Fibroblast of lung (primary cell): ENCODE results near the gene GPC3. TPM values are rescaled to one million over a fixed set of nuclear protein-coding genes. Genes with fewer than 3 reads are reported as not detected.
"Not testable (repeated sequence)": the region's sequence is repeated elsewhere in the genome, so short reads cannot be mapped to it uniquely, and the experiment has no call there.

Experiments used
- DNase-seq, 2 donors: peaks; one replicate each; pipeline versions ENCODE4 v3.0.0 to v3.0.0-alpha.2; 2010; ENCODE audit warnings: low read depth in 2 of 2
- H2AFZ ChIP-seq: 2 replicates; pipeline ENCODE4 v1.5.1; 2012; ENCODE audit warnings: low read length, control low read depth, inconsistent platforms
- H3K27ac ChIP-seq: 2 replicates; pipeline ENCODE4 v1.5.1; 2011; ENCODE audit warnings: low read length, control low read depth; ENCODE audit not compliant: insufficient read depth
- H3K27me3 ChIP-seq: 2 replicates; pipeline ENCODE4 v1.5.1; 2011; ENCODE audit warnings: mild to moderate bottlenecking, low read length; ENCODE audit not compliant: control insufficient read depth, insufficient read depth
- H3K36me3 ChIP-seq: 2 replicates; pipeline ENCODE4 v1.5.1; 2011; ENCODE audit warnings: low read length; ENCODE audit not compliant: control insufficient read depth, insufficient read depth
- H3K4me1 ChIP-seq: 2 replicates; pipeline ENCODE4 v1.5.1; 2011; ENCODE audit warnings: low read length; ENCODE audit not compliant: control insufficient read depth, insufficient read depth; ENCODE audit errors: extremely low read depth
- H3K4me2 ChIP-seq: 2 replicates; pipeline ENCODE4 v1.5.1; 2011; ENCODE audit warnings: low read length, control low read depth; ENCODE audit not compliant: insufficient read depth; ENCODE audit errors: extremely low read depth
- H3K4me3 ChIP-seq, 4 experiments: fragments of 200-600 bp in 1 of 4; sonication (generic) in 1 of 4; replicated peaks in 1 of 4; 2 replicates each; pipeline ENCODE4 v1.5.1; 2011 to 2016; ENCODE audit warnings: low read length in 4 of 4, low read depth in 3 of 4, mild to moderate bottlenecking in 3 of 4, control low read depth in 2 of 4, inconsistent platforms in 1 of 4, mixed read lengths in 1 of 4; ENCODE audit not compliant: insufficient read depth in 1 of 4; ENCODE audit errors: control extremely low read depth in 1 of 4
- H3K79me2 ChIP-seq: 2 replicates; pipeline ENCODE4 v1.5.1; 2012; ENCODE audit warnings: mild to moderate bottlenecking, low read length, inconsistent platforms; ENCODE audit not compliant: control insufficient read depth, insufficient read depth
- H3K9ac ChIP-seq: 2 replicates; pipeline ENCODE4 v1.5.1; 2011; ENCODE audit warnings: mild to moderate bottlenecking, low read length, control low read depth; ENCODE audit not compliant: insufficient read depth
- H3K9me3 ChIP-seq: 2 replicates; pipeline ENCODE4 v1.5.1; 2012; ENCODE audit warnings: low read depth, low read length; ENCODE audit not compliant: control insufficient read depth, insufficient read depth
- H4K20me1 ChIP-seq: 2 replicates; pipeline ENCODE4 v1.5.1; 2011; ENCODE audit warnings: low read length; ENCODE audit not compliant: control insufficient read depth, insufficient read depth; ENCODE audit errors: extremely low read depth
- CTCF ChIP-seq, 2 donors: IDR thresholded peaks in 1 of 2; conservative IDR thresholded peaks in 1 of 2; 1 replicate in 1 of 2; 2 replicates in 1 of 2; pipeline ENCODE4 v1.5.1; 2011 to 2012; ENCODE audit warnings: low read length in 2 of 2, control low read depth in 1 of 2, inconsistent platforms in 1 of 2, low read depth in 1 of 2, mild to moderate bottlenecking in 1 of 2
- EZH2 ChIP-seq: IDR thresholded peaks from 2 replicates; pipeline ENCODE4 v1.5.1; 2012; ENCODE audit warnings: low read length, control low read depth, mild to moderate bottlenecking; ENCODE audit errors: missing control alignments
- polyA plus RNA-seq, 2 donors: library from polyadenylated mRNA; depleted of rRNA in 1 of 2; stranded (reverse) in 1 of 2; unstranded in 1 of 2; fragments of >200 nt; gene quantifications; 2 replicates each; pipeline ENCODE4 v1.2.1, GENCODE V29; 2011 to 2012; ENCODE audit warnings: missing spikeins in 1 of 2
- total RNA-seq: library from RNA; depleted of rRNA; stranded (reverse); fragments of >200 nt; gene quantifications from 2 replicates; pipeline ENCODE4 v1.2.1, GENCODE V29; 2014

GPC3 gene
- total and polyA plus RNA-seq, 2 donors (not counting 1 experiment from before 2014, with no cell fraction given): 6.4 to 7.1 TPM

GRCh38 chrX:133633162-133633561 is 352.2 kb downstream of the GPC3 start:
- no peak overlapping the region for H3K9ac ChIP-seq
- H3K4me3 ChIP-seq: no peak overlapping the region
- H3K9me3 ChIP-seq: no peaks in the 10 kb centered on the region
- TF ChIP-seq EZH2: no peak
- TF ChIP-seq CTCF (conservative IDR thresholded peaks at IDR 0.05 in 1 of 2, IDR thresholded peaks at IDR 0.05 in 1 of 2; ENCODE audit: low read depth in 1 of 2, low read length in 2 of 2): no peak
- H3K4me1 ChIP-seq: no peaks in the 10 kb centered on the region
- no peaks in the 10 kb centered on the region for H3K79me2 ChIP-seq
- no peak overlapping the region for H2AFZ ChIP-seq
- no peaks in the 10 kb centered on the region for H3K27me3 ChIP-seq
- no peak overlapping the region for H3K4me2 ChIP-seq
- H4K20me1 ChIP-seq: no peaks in the 10 kb centered on the region
- no peak for DNase-seq
- no peaks in the 10 kb centered on the region for H3K36me3 ChIP-seq
- H3K27ac ChIP-seq: no peak overlapping the region

GRCh38 chrX:133630362-133630761 is 355.0 kb downstream of the GPC3 start:
- H3K4me1 ChIP-seq: no peaks in the 10 kb centered on the region
- no peak overlapping the region for H3K9ac ChIP-seq
- H3K27me3 ChIP-seq: no peaks in the 10 kb centered on the region
- no peaks in the 10 kb centered on the region for H3K79me2 ChIP-seq
- H3K4me2 ChIP-seq: no peak overlapping the region
- no peaks in the 10 kb centered on the region for H3K9me3 ChIP-seq
- H4K20me1 ChIP-seq: no peaks in the 10 kb centered on the region
- H3K27ac ChIP-seq: no peak overlapping the region
- no peaks in the 10 kb centered on the region for H3K36me3 ChIP-seq
- no peak overlapping the region for H3K4me3 ChIP-seq
- DNase-seq: no peak
- TF ChIP-seq EZH2: no peak
- no peak for TF ChIP-seq CTCF (conservative IDR thresholded peaks at IDR 0.05 in 1 of 2, IDR thresholded peaks at IDR 0.05 in 1 of 2; ENCODE audit: low read depth in 1 of 2, low read length in 2 of 2)
- no peak overlapping the region for H2AFZ ChIP-seq

- Histone ChIP-seq H3K36me3 (no peaks in the 10 kb centered on the region), H3K4me1 (no peaks in the 10 kb centered on the region), H3K9ac (no peak overlapping the region), H3K27ac (no peak overlapping the region), H3K27me3 (no peaks in the 10 kb centered on the region), H3K4me3 (no peak overlapping the region), H3K9me3 (no peaks in the 10 kb centered on the region), H3K4me2 (no peak overlapping the region), H4K20me1 (no peaks in the 10 kb centered on the region), H2AFZ (no peak overlapping the region), H3K79me2 (no peaks in the 10 kb centered on the region)
- TF ChIP-seq CTCF (conservative IDR thresholded peaks at IDR 0.05 in 1 of 2, IDR thresholded peaks at IDR 0.05 in 1 of 2; ENCODE audit: low read depth in 1 of 2, low read length in 2 of 2): no peak
- no peak for TF ChIP-seq EZH2
- no peak for DNase-seq
These were observed 357.7 kb downstream of the GPC3 start for GRCh38 chrX:133627673-133628072.

GRCh38 chrX:133621384-133621783 is 364.0 kb downstream of the GPC3 start:
- not testable (repeated sequence) for H3K27ac ChIP-seq, H3K4me3 ChIP-seq, H3K4me1 ChIP-seq, H3K79me2 ChIP-seq, H2AFZ ChIP-seq, H3K36me3 ChIP-seq, DNase-seq, H3K4me2 ChIP-seq, H3K9ac ChIP-seq, H3K27me3 ChIP-seq, H3K9me3 ChIP-seq, H4K20me1 ChIP-seq
